HUES6 (cell line): Measurements from ENCODE around the gene PDGFD.

ENCODE experiments used
- H3K27ac ChIP-seq: 2 replicates; pipeline ENCODE4 v1.7.0; 2013; ENCODE audit warnings: low read depth, mild to moderate bottlenecking, low read length, inconsistent platforms
- H3K27me3 ChIP-seq: 2 replicates; pipeline ENCODE4 v1.6.1; 2013; ENCODE audit warnings: low read length; ENCODE audit not compliant: control insufficient read depth, insufficient read depth
- H3K36me3 ChIP-seq: 2 replicates; pipeline ENCODE4 v1.6.1; 2013; ENCODE audit warnings: low read length; ENCODE audit not compliant: control insufficient read depth, insufficient read depth
- H3K4me1 ChIP-seq: 2 replicates; pipeline ENCODE4 v1.6.1; 2013; ENCODE audit warnings: low read length; ENCODE audit not compliant: control insufficient read depth, insufficient read depth
- H3K4me3 ChIP-seq: 2 replicates; pipeline ENCODE4 v1.5.1; 2013; ENCODE audit warnings: low read depth, low read length
- H3K9ac ChIP-seq: one replicate; pipeline ENCODE4 v1.6.1; 2013; ENCODE audit warnings: mild to moderate bottlenecking, low read length
- H3K9me3 ChIP-seq: 2 replicates; pipeline ENCODE4 v1.6.1; 2013; ENCODE audit warnings: low read depth, low read length; ENCODE audit not compliant: control insufficient read depth, insufficient read depth

Gene PDGFD

DNA sequence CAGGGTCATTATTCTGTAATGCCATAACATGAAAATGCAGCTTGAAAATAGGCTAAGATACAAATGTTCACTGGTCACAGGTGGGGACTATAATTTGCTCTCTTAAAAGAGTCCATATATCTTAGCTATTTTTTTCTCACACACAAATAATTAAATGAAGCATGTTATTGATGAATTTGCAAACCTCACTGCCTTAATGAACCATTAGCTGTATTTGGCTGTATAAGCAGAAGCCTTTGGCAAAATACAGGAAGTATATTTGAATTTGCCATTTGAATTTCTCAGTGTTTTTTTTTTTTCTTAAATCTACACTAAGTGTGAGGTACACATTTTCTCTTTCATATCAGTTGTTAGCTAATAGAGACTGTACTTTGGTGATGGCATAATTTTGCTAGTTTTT lies 88.9 kb downstream of the PDGFD start:
- Histone ChIP-seq H3K36me3 (no peaks in the 10 kb centered on the region), H3K9ac (no peak overlapping the region), H3K4me1 (no peaks in the 10 kb centered on the region), H3K27me3 (no peaks in the 10 kb centered on the region), H3K27ac (no peak overlapping the region), H3K9me3 (no peaks in the 10 kb centered on the region), H3K4me3 (no peak overlapping the region)

- no peak overlapping the region for H3K4me3 ChIP-seq
- no peaks in the 10 kb centered on the region for H3K4me1 ChIP-seq
- no peaks in the 10 kb centered on the region for H3K27me3 ChIP-seq
- no peaks in the 10 kb centered on the region for H3K36me3 ChIP-seq
- no peak overlapping the region for H3K27ac ChIP-seq
- H3K9ac ChIP-seq: no peak overlapping the region
- H3K9me3 ChIP-seq: no peaks in the 10 kb centered on the region
Observed at GRCh38 chr11:104073950-104074705, 89.8 kb downstream of the PDGFD start.

- Histone ChIP-seq H3K9me3 (no peaks in the 10 kb centered on the region), H3K4me3 (no peak overlapping the region), H3K4me1 (no peaks in the 10 kb centered on the region), H3K27me3 (no peaks in the 10 kb centered on the region), H3K27ac (no peak overlapping the region), H3K36me3 (no peaks in the 10 kb centered on the region), H3K9ac (no peak overlapping the region)
Observed at GRCh38 chr11:104067534-104067933, 96.4 kb downstream of the PDGFD start.

DNA sequence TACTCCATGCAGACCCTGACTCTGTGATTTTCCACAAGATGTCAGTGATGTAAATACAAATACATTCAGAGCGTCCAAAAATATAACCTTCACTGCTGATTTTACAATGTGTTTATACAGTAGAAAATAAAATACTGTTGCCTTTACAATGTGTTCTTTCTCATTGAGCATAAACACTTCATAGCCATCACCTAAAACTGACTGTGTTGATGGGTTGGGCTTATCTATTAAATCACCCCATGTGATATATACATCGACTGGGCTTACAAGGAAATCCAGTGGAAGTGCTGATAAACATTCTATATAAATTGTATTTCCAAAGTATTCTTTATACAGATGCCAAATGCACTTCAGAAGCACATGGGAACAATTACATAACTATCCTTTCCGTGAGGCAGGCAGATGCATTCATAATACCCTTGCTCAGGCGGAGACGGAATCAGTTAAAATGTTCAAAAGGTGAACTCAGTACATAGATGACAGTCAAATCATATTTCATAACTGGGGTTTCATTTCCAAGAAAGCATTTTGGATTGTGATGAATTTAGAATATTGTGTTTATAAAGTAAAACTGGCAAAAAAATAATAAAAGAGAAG lies 99.8 kb downstream of the PDGFD start:
- no peak overlapping the region for H3K4me3 ChIP-seq
- no peak overlapping the region for H3K9ac ChIP-seq
- no peaks in the 10 kb centered on the region for H3K9me3 ChIP-seq
- H3K36me3 ChIP-seq: no peaks in the 10 kb centered on the region
- H3K27me3 ChIP-seq: no peaks in the 10 kb centered on the region
- H3K27ac ChIP-seq: no peak overlapping the region
- no peaks in the 10 kb centered on the region for H3K4me1 ChIP-seq

DNA sequence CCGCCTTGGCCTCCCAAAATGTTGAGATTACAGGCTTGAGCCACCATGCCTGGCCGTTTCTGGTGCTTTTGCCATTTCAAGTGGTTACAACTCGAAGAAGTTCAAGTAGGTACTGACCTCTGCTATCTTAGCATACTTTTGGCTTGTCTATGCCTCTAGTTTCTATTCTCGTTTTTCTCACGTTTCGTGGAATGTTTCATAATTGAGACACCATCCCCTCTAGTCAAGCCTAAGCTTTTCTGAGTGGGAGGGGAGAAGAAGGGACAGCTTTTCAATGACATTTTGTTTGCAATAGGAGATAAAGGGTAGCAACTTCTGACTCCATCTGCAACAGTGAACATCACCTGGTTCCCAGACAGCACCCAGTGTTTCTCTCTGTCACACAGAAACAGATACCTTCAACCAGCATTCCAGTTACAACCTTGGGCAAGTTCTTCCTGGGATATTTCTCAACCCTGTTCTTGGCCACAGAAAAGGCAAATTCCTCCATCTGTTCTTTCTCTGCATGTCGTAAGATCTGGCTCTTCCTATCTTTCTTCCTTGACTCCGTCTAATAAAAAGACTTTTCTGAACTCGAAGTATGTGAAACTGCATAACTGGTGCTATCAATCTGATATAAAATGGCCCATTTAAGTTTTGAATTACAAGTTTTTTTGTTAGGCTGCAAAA lies 102.0 kb downstream of the PDGFD start:
- no peaks in the 10 kb centered on the region for H3K27me3 ChIP-seq
- H3K36me3 ChIP-seq: no peaks in the 10 kb centered on the region
- no peak overlapping the region for H3K4me3 ChIP-seq
- H3K9ac ChIP-seq: no peak overlapping the region
- no peak overlapping the region for H3K27ac ChIP-seq
- no peaks in the 10 kb centered on the region for H3K9me3 ChIP-seq
- no peaks in the 10 kb centered on the region for H3K4me1 ChIP-seq

DNA sequence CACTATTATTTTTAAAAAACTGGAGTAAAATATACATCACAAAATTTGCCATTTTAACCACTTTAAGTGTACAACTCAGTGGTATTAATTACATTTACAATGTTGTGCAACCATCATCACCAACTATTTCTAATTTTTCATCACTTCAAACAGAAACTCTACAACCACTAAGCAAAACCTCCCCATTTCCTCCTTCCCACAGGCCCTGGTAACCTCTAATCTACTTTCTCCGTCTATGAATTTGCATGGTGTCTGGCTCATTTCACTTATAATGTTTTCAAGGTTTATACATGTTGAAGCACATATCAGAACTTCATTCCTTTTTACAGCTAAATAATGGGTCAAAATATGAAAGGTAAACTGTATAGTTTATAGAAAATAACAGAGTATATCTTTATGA lies 103.1 kb downstream of the PDGFD start:
- Histone ChIP-seq H3K9me3 (no peaks in the 10 kb centered on the region), H3K4me1 (no peaks in the 10 kb centered on the region), H3K27ac (no peak overlapping the region), H3K27me3 (no peaks in the 10 kb centered on the region), H3K36me3 (no peaks in the 10 kb centered on the region), H3K9ac (no peak overlapping the region), H3K4me3 (no peak overlapping the region)

- Histone ChIP-seq H3K27me3 (no peaks in the 10 kb centered on the region), H3K27ac (no peak overlapping the region), H3K36me3 (no peaks in the 10 kb centered on the region), H3K4me3 (no peak overlapping the region), H3K9me3 (no peaks in the 10 kb centered on the region), H3K9ac (no peak overlapping the region), H3K4me1 (no peaks in the 10 kb centered on the region)
Observed at GRCh38 chr11:104060004-104060794, 103.7 kb downstream of the PDGFD start.

DNA sequence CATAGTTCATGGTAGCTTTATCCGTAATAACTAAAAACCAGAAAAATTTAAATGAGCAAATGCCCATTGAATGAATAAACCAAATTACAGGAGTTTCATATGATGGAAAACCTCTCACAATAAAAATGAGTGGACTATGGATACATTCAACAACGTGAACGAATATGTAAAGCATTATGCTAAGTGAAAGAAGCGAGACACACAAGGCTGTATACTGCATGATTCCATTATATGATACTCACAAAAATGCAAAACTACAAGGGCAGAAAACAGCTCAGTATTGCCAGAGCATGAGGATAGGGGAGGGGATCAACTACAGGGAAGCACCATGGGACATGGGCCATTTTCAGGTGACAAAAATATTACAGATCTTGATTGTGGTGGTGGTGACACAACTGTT lies 105.3 kb downstream of the PDGFD start:
- Histone ChIP-seq H3K9ac (no peak overlapping the region), H3K9me3 (no peaks in the 10 kb centered on the region), H3K27me3 (no peaks in the 10 kb centered on the region), H3K4me1 (no peaks in the 10 kb centered on the region), H3K4me3 (no peak overlapping the region), H3K27ac (no peak overlapping the region), H3K36me3 (no peaks in the 10 kb centered on the region)

DNA sequence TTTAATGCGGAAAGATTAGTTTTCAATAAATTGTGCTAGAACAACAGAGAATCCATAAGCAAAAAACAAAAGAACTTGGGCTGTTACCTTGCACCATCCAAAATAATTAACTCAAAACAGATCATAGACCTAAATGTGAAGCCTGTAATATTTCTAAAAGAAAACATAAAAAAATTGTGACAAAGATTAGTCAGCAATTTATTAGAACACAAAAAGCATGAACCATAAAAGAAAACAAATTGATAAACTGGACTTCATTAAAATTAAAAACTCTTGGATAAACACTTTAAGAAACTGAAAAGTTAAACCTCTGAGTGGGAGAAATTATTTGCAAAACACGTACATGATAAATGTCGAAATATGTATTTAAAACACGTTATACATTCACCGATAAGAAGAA lies 106.0 kb downstream of the PDGFD start:
- Histone ChIP-seq H3K27ac (no peak overlapping the region), H3K27me3 (no peaks in the 10 kb centered on the region), H3K36me3 (no peaks in the 10 kb centered on the region), H3K4me1 (no peaks in the 10 kb centered on the region), H3K9ac (no peak overlapping the region), H3K9me3 (no peaks in the 10 kb centered on the region), H3K4me3 (no peak overlapping the region)

DNA sequence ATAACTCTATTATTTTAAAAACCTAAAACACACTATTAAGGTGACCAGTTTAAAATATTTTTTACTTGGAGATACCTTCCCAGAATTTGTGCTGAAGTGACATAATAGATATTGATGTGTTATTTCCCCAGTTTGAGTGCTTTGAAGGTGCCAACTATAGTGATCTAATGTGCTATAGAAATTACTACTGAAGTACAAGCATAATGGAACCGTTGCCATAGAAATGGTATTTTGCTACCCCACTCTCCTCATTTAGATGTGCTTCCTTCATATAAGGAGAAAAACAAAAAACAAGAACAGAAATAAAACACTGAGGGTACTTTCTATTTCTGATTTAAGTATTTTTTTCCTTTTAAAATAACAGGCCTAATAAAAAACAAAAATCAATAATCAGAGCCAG lies 108.4 kb downstream of the PDGFD start:
- Histone ChIP-seq H3K9me3 (no peaks in the 10 kb centered on the region), H3K36me3 (no peaks in the 10 kb centered on the region), H3K4me1 (0 out of 2 replicates have a peak, but pooled peaks cover 3% of the 10 kb centered on the region), H3K27me3 (no peaks in the 10 kb centered on the region), H3K4me3 (no peak overlapping the region), H3K27ac (no peak overlapping the region), H3K9ac (no peak overlapping the region)
